ENCODE data around the gene JRKL.
"Not testable (repeated sequence)": the region's sequence is repeated elsewhere in the genome, so short reads cannot be mapped to it uniquely, and the experiment has no call there.

Gene JRKL

DNA sequence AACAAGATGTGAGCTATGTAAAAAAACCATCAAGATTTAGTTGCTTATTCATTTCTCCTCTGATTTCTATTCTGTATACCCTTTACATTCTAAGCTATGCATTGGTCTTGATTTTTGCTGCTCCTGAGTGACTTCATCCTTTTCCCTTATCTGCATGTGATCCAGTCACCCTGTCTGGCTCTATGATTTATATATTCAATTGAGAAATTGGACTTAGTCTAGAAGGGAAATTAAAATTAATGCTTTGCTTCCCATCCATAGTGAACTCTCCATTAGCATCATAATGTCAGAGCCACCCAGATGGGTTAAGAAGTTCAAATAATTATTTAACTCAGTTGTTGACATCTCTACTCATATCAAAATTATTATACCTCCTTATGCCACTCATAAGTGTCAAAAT lies 5.0 kb downstream of the JRKL start:
- no peak for DNase-seq (ENCODE audit: low read depth in 2 of 2)

DNA sequence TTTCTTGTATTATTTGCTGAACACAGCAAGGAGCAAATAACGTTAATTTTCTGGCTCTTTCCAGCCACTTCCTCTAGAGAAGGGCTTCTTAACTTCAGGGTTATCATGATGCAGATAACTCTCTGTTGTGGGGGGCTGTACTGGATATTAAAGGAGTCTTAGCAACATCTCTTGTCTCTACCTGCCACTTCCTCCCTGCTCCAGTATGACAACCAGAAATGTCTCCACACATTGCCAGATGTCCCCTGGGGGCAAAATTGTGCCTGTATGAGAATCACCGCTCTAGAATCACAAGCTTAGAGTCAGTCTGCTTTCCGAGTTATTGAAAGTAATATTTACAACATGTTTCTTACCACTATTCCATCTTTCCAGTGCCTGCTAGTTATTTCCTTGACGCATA lies 6.8 kb downstream of the JRKL start:
- DNase-seq (ENCODE audit: low read depth in 2 of 2) = no peak

DNA sequence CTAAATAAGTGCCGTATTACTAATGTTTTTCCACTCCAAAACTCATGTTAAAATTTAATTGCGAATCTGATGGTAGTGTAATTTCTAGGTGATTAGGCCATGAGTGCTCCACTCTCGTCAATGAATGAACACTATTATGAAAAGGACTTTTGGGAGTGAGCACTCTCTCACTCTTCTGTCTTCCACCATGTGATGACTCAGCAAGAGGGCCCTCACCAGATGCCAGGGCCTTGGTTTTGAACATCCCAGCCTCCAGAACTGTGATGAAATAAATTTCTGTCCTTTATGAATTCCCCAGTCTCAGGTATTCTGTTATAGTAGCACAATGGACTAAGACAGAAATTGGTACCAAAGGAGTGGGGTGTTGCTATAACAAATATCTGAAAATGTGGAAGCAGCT lies 8.1 kb downstream of the JRKL start:
- no peak for DNase-seq (ENCODE audit: low read depth in 2 of 2)

GRCh38 chr11:96400697-96401096 lies 10.9 kb downstream of the JRKL start:
- DNase-seq (ENCODE audit: low read depth in 2 of 2) = no peak

DNA sequence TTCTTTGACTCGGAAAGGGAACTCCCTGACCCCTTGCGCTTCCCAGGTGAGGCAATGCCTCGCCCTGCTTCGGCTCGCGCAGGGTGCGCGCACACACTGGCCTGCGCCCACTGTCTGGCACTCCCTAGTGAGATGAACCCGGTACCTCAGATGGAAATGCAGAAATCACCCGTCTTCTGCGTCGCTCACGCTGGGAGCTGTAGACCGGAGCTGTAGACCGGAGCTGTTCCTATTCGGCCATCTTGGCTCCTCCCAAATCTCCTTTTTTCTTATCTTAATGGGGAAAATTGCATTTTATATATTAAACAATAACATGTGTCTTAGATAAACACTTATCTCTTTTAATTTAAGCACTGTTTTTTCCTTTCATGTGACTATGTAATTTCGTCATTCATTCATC lies 21.6 kb downstream of the JRKL start:
- not testable (repeated sequence) for DNase-seq (ENCODE audit: low read depth in 2 of 2)

GRCh38 chr11:96412761-96413381 lies 23.1 kb downstream of the JRKL start:
- DNase-seq (ENCODE audit: low read depth in 2 of 2) = no peak

DNA sequence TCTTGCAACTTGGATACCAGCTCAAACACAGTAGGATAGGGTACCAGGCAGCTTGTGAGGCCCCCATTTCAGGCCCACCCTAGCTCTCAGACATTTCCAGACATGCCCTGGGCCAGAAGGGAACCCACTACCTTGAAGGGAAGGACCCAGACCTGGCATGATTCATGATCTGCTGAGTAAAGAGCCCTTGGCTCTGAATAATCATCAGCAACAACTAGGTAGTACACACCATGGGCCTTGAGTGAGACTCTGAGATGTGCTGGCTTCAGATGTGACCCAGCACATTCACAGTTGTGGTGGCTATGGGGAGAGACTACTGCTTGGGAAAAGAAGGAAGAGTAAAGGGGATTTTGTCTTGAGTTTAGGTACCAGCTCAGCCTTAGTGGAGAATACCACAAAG lies 23.6 kb downstream of the JRKL start:
- no peak for DNase-seq (ENCODE audit: low read depth in 2 of 2)

DNA sequence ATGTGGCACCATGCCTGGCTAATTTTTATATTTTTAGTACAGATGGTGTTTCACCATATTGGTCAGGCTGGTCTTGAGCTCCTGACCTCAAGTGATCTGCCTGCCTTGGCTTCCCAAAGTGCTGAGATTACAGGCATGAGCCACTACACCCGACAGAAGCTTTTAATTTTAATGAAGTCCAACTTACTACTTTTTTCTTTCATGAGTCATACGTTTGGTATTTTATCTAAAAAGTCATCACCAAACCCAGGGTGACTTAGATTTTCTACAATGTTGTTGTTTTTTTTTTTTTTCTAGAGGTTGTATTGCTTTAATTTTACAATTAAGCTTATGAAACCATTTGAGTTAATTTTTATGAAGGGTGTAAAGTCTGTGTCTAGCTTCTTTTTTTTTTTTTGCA lies 34.9 kb downstream of the JRKL start:
- no peak for DNase-seq (ENCODE audit: low read depth in 2 of 2)

DNA sequence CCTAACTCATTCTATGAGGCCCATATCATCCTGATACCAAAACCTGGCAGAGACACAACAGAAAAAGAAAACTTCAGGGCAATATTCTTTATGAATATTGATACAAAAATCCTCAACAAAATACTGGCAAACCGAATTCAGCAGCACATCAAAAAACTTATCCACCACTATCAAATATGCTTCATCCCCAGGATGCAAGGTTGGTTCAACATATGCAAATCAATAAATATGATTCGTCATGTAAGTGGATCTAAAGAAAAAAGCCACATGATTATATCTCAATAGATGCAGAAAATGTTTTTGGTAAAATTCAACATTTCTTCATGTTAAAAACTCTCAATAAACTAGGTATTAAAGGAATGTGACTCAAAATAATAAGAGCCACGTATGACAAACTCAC lies 40.9 kb downstream of the JRKL start:
- no peak for DNase-seq (ENCODE audit: low read depth in 2 of 2)

DNA sequence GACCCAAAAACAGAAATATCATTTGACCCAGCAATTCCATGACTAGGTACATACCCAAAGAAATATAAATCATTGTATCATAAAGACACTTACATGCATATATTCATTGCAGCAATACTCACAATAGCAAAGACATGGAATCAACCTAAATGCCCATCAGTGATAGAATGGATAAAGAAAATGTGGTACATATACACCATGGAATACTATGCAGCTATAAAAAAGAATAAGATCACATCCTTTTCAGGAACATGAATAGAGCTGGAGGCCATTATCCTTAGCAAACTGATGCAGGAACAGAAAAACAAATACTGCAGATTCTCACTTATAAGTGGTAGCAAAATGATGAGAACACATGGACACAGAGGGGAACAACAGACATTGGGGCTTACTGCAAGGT lies 42.8 kb downstream of the JRKL start:
- DNase-seq (ENCODE audit: low read depth in 2 of 2) = not testable (repeated sequence)

Data from stimulated activated CD8-positive, alpha-beta memory T cell treated with anti-CD3 and anti-CD28 coated beads, Interleukin-15, amount 100 ng/mL, for 4 hours (primary cell).